OCI-LY1 (cell line): ENCODE results near the gene FUT4.
"Not testable (repeated sequence)": the region's sequence is repeated elsewhere in the genome, so short reads cannot be mapped to it uniquely, and the experiment has no call there.

Experiments
- H2AFZ ChIP-seq: fragments of 200-600 bp; sonication (generic), shearing (Covaris generic); 2 replicates; pipeline ENCODE4 v1.6.0; 2014; ENCODE audit warnings: antibody characterized with exemption, mild to moderate bottlenecking, low read length
- H3F3A ChIP-seq: fragments of 200-600 bp; sonication (generic), shearing (Covaris generic); 2 replicates; pipeline ENCODE4 v1.6.0; 2014; ENCODE audit warnings: mild to moderate bottlenecking, antibody characterized with exemption, low read length, moderate library complexity; ENCODE audit not compliant: insufficient read depth
- H3K27ac ChIP-seq: fragments of 200-600 bp; sonication (generic); 2 replicates; pipeline ENCODE4 v1.5.1; 2014; ENCODE audit warnings: low read length, mixed run types, mild to moderate bottlenecking, low read depth; ENCODE audit not compliant: poor library complexity, severe bottlenecking
- H3K27me3 ChIP-seq: fragments of 200-600 bp; sonication (generic); 2 replicates; pipeline ENCODE4 v1.6.0; 2014; ENCODE audit warnings: antibody characterized with exemption, mild to moderate bottlenecking, low read length, moderate library complexity; ENCODE audit not compliant: insufficient read depth
- H3K36me3 ChIP-seq: fragments of 200-600 bp; sonication (generic); 2 replicates; pipeline ENCODE4 v1.6.1; 2014; ENCODE audit warnings: mild to moderate bottlenecking, antibody characterized with exemption, low read length, moderate library complexity, mixed read lengths; ENCODE audit not compliant: insufficient read depth
- H3K4me1 ChIP-seq: fragments of 200-600 bp; sonication (generic); 2 replicates; pipeline ENCODE4 v1.5.1; 2014; ENCODE audit warnings: mild to moderate bottlenecking, low read length, moderate library complexity; ENCODE audit not compliant: insufficient read depth, severe bottlenecking
- H3K4me2 ChIP-seq: fragments of 200-600 bp; sonication (generic), shearing (Covaris generic); 2 replicates; pipeline ENCODE4 v1.6.1; 2014; ENCODE audit warnings: low read length
- H3K4me3 ChIP-seq: fragments of 200-600 bp; sonication (generic); 2 replicates; pipeline ENCODE4 v1.5.1; 2014; ENCODE audit warnings: low read length, low read depth, mild to moderate bottlenecking, mixed read lengths; ENCODE audit not compliant: poor library complexity, severe bottlenecking
- H3K79me2 ChIP-seq: fragments of 200-600 bp; shearing (Covaris generic); 2 replicates; pipeline ENCODE4 v1.6.1; 2016; ENCODE audit warnings: mixed run types, low read length, mixed read lengths; ENCODE audit not compliant: insufficient read depth
- H3K9ac ChIP-seq: fragments of 200-600 bp; sonication (generic), shearing (Covaris generic); 2 replicates; pipeline ENCODE4 v1.6.1; 2014; ENCODE audit warnings: mild to moderate bottlenecking, low read length, mixed read lengths
- H3K9me2 ChIP-seq: fragments of 200-600 bp; sonication (generic), shearing (Covaris generic); 2 replicates; pipeline ENCODE4 v1.6.1; 2014; ENCODE audit warnings: low read depth, mild to moderate bottlenecking, low read length, mixed read lengths
- H3K9me3 ChIP-seq: fragments of 200-600 bp; shearing (Covaris generic); 2 replicates; pipeline ENCODE4 v1.6.1; 2014; ENCODE audit warnings: low read length, mixed read lengths
- H4K20me1 ChIP-seq: fragments of 200-600 bp; sonication (generic), shearing (Covaris generic); 2 replicates; pipeline ENCODE4 v1.6.0; 2016; ENCODE audit warnings: mild to moderate bottlenecking, low read length; ENCODE audit not compliant: insufficient read depth
- CTCF ChIP-seq: fragments of 200-600 bp; sonication (generic), shearing (Covaris generic); IDR thresholded peaks from 2 replicates; pipeline ENCODE4 v1.5.1; 2017; ENCODE audit warnings: mild to moderate bottlenecking, antibody characterized with exemption, low read length, moderate library complexity, mixed read lengths
- EZH2 ChIP-seq: fragments of 200-600 bp; sonication (generic), shearing (Covaris generic); IDR thresholded peaks from 2 replicates; pipeline ENCODE4 v1.8.0; 2017; ENCODE audit warnings: borderline replicate concordance, mixed run types, mild to moderate bottlenecking, antibody characterized with exemption, low read length, moderate library complexity, mixed read lengths

Gene FUT4

DNA sequence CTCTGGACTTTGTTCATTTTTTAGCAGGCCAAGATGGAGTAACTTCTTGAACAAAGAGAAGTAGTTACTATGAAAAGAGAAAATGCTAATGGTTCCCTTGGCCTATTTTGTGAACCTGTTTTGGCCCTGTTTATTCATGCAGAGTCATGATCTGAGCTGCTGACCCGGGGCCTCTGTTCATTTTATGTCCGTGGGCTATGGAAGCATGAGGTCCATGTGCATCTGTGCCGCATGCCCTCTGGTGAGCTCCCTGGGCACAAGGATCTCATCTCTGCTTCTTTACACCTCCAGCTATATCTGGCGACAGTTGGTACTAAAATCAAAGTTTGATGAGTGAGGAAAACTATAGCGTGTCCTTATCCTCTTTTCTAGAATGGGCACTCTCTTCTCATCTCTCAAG, 24.5 kb downstream of the FUT4 start:
- no peaks in the 10 kb centered on the region for H3K9me2 ChIP-seq
- H3K9me3 ChIP-seq = no peaks in the 10 kb centered on the region
- no peak overlapping the region for H2AFZ ChIP-seq
- no peaks in the 10 kb centered on the region for H4K20me1 ChIP-seq
- no peaks in the 10 kb centered on the region for H3F3A ChIP-seq
- no peaks in the 10 kb centered on the region for H3K79me2 ChIP-seq
- H3K9ac ChIP-seq = no peak overlapping the region
- no peaks in the 10 kb centered on the region for H3K27me3 ChIP-seq
- H3K4me2 ChIP-seq = no peak overlapping the region
- no peaks in the 10 kb centered on the region for H3K4me1 ChIP-seq
- TF ChIP-seq CTCF = no peak
- TF ChIP-seq EZH2 = no peak
- no peak overlapping the region for H3K4me3 ChIP-seq
- no peaks in the 10 kb centered on the region for H3K36me3 ChIP-seq
- H3K27ac ChIP-seq = no peak overlapping the region

DNA sequence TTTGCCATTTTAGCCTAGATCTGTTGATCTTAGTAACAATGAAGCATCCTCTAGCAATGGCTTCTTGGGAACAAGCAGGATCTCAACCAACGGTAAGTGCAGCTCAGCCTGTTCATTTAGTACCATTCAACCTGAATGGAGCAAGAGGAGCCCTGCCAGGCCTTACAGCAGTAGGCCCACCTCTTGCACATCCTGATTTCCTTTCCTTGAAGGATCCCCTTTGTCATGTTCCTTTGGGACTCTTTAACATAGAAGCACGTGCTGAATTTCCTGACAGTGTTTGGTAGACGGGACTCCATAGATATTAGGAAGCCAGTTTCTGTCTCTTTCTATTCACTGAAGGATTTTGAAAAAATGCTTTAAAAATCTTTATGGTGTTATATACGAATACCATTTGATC, 25.0 kb downstream of the FUT4 start:
- Histone ChIP-seq H3K9me3 (no peaks in the 10 kb centered on the region), H2AFZ (no peak overlapping the region), H3K9ac (no peak overlapping the region), H3K79me2 (no peaks in the 10 kb centered on the region), H3K27me3 (no peaks in the 10 kb centered on the region), H3K4me3 (no peak overlapping the region), H3K36me3 (no peaks in the 10 kb centered on the region), H3K27ac (no peak overlapping the region), H3K4me2 (no peak overlapping the region), H4K20me1 (no peaks in the 10 kb centered on the region), H3K4me1 (no peaks in the 10 kb centered on the region), H3F3A (no peaks in the 10 kb centered on the region), H3K9me2 (no peaks in the 10 kb centered on the region)
- TF ChIP-seq CTCF (no peak), EZH2 (no peak)

DNA sequence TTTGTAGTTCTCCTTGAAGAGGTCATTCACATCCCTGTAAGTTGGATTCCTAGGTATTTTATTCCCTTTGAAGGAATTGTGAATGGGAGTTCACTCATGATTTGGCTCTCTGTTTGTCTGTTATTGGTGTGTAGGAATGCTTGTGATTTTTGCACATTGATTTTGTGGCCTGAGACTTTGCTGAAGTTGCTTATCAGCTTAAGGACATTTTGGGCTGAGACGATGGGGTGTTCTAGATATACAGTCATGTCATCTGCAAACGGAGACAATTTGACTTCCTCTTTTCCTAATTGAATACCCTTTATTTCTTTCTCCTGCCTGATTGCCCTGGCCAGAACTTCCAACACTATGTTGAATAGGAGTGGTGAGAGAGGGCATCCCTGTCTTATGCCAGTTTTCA, 29.3 kb downstream of the FUT4 start:
- H3K9me2 ChIP-seq, H2AFZ ChIP-seq, H4K20me1 ChIP-seq, H3K4me3 ChIP-seq, H3K4me2 ChIP-seq, H3K9ac ChIP-seq, H3K27ac ChIP-seq, H3K9me3 ChIP-seq, H3K4me1 ChIP-seq, H3F3A ChIP-seq, H3K27me3 ChIP-seq, H3K79me2 ChIP-seq, H3K36me3 ChIP-seq: not testable (repeated sequence)

- Histone ChIP-seq H3K4me3 (no peak overlapping the region), H3K27me3 (peaks cover 5% of the 10 kb centered on the region; the same call in 1 of the 2 replicates), H2AFZ (no peak overlapping the region), H3K9me3 (no peaks in the 10 kb centered on the region), H3K9me2 (no peaks in the 10 kb centered on the region), H3F3A (no peaks in the 10 kb centered on the region), H3K9ac (no peak overlapping the region), H3K4me1 (no peaks in the 10 kb centered on the region), H3K79me2 (no peaks in the 10 kb centered on the region), H4K20me1 (no peaks in the 10 kb centered on the region), H3K27ac (no peak overlapping the region), H3K4me2 (no peak overlapping the region), H3K36me3 (no peaks in the 10 kb centered on the region)
- TF ChIP-seq CTCF = no peak
- no peak for TF ChIP-seq EZH2
Measured at GRCh38 chr11:94574193-94574961, 30.7 kb downstream of the FUT4 start.
